Measurements from ENCODE around the gene UTS2R. TPM values are rescaled to one million over a fixed set of nuclear protein-coding genes. Genes with fewer than 3 reads are reported as not detected.

The UTS2R gene
- total and polyA plus RNA-seq, 2 of the 4 experiments (the other 2 are of a cell fraction): not detected

- Histone ChIP-seq H3K9ac (ENCODE audit: low read depth, low read length) (no peak overlapping the region), H2AK5ac (ENCODE audit: low read depth, low read length) (no peak overlapping the region), H3K4me1 (ENCODE audit: control insufficient read depth, insufficient read depth, low read length) (no peaks in the 10 kb centered on the region), H3K14ac (replicated peaks; ENCODE audit: low read depth, low read length) (no peak overlapping the region), H3K79me1 (ENCODE audit: low read depth in 1 of 2, low read length in 2 of 2) (peaks cover 0 to 3% of the 10 kb centered on the region in 2 experiments; a peak in 1 of 4 replicates), H3K18ac (ENCODE audit: low read depth, low read length) (no peak overlapping the region), H2BK15ac (ENCODE audit: low read depth, low read length) (no peak overlapping the region), H3K9me1 (ENCODE audit: insufficient read depth, low read length) (no peaks in the 10 kb centered on the region), H3K4me3 (ENCODE audit: insufficient read depth, low read depth, low read length) (no peak overlapping the region), H4K20me1 (ENCODE audit: insufficient read depth, low read length) (no peaks in the 10 kb centered on the region; the same call in 1 of the 2 replicates), H2AK9ac (replicated peaks; ENCODE audit: low read depth, low read length, poor library complexity) (no peak overlapping the region), H3K9me3 (ENCODE audit: control insufficient read depth, insufficient read depth, low read length) (no peaks in the 10 kb centered on the region), H3K36me3 (ENCODE audit: control insufficient read depth, insufficient read depth, low read length) (peaks cover 5% of the 10 kb centered on the region; the same call in 1 of the 2 replicates), H2BK120ac (ENCODE audit: low read depth, low read length) (no peak overlapping the region), H3K23ac (ENCODE audit: low read depth, low read length) (no peak overlapping the region), H3K4ac (ENCODE audit: low read depth, low read length) (no peak overlapping the region), H2AFZ (replicated peaks; ENCODE audit: low read length, poor library complexity) (peak overlapping the region; percentile 14), H3K27ac (ENCODE audit: insufficient read depth, low read length) (no peak overlapping the region), H3K56ac (ENCODE audit: extremely low read depth, insufficient read depth, low read length) (no peak overlapping the region), H4K8ac (ENCODE audit: low read depth in 2 of 2, low read length in 2 of 2) (no peak overlapping the region), H2BK5ac (ENCODE audit: low read depth, low read length, poor library complexity, severe bottlenecking) (no peak overlapping the region), H4K5ac (ENCODE audit: low read depth, low read length) (no peak overlapping the region), H4K91ac (ENCODE audit: insufficient read depth, low read depth, low read length) (no peak overlapping the region), H3K4me2 (ENCODE audit: low read depth, low read length) (no peak overlapping the region), H2BK20ac (ENCODE audit: low read depth, low read length) (no peak overlapping the region), H3K27me3 (ENCODE audit: control insufficient read depth, insufficient read depth, low read length) (no peaks in the 10 kb centered on the region)
- CTCF ChIA-PET: no interaction called here
- POLR2A ChIA-PET (ENCODE audit: unreplicated experiment): no interaction called here
- dilution Hi-C loops (cut with HindIII; ENCODE audit: low sequenced_read_pairs, unreplicated experiment) (no loop called here), intact Hi-C loops (cut with micrococcal nuclease) (no loop called here), in situ Hi-C loops (cut with MboI; ENCODE audit: low sequenced_read_pairs) (loop anchor here (5.0 kb wide), 1 partner anchor 55 kb away; no protein-coding TSS in a partner anchor)
- DNase-seq (peak; percentile 13), ATAC-seq (ENCODE audit: low read depth) (no peak)
- WGBS, 2 experiments (ENCODE audit: extremely low coverage in 2 of 2, insufficient read length in 1 of 2): 93% methylated on average over 3 of the region's 13 CpGs; no CpG with 5 or more reads in 1 of the 2 experiments
- no TSS peak for BruUV-seq (replicated peaks)
- TF ChIP-seq USF2 (IDR thresholded peaks at IDR 0.05; ENCODE audit: low read depth, low read length) (no peak), MXI1 (IDR thresholded peaks at IDR 0.05; ENCODE audit: borderline replicate concordance, low read depth, low read length) (no peak), MAZ (IDR thresholded peaks at IDR 0.05; ENCODE audit: borderline replicate concordance, low read depth, low read length) (no peak), NFE2L2 (IDR thresholded peaks at IDR 0.05; ENCODE audit: low read depth, low read length) (no peak), RFX5 (IDR thresholded peaks at IDR 0.05; ENCODE audit: low read depth, low read length) (no peak), ELK1 (IDR thresholded peaks at IDR 0.05; ENCODE audit: borderline replicate concordance, low read depth, low read length) (no peak), BHLHE40 (IDR thresholded peaks at IDR 0.05; ENCODE audit: low read depth, low read length) (no peak), RCOR1 (IDR thresholded peaks at IDR 0.05; ENCODE audit: insufficient replicate concordance, low read length) (no peak), CHD1 (IDR thresholded peaks at IDR 0.05; ENCODE audit: low read depth, low read length) (no peak)
These were observed 35.7 kb downstream of the UTS2R start for GRCh38 chr17:82407255-82407654.

All from IMR-90 (cell line).